PC-3 (cell line): ENCODE data around the gene INSL3.

Source experiments
- EZH2 ChIP-seq: fragments of 300-600 bp; sonication (generic); IDR thresholded peaks from one replicate; pipeline ENCODE4 v1.6.1; 2017; ENCODE audit warnings: antibody characterized with exemption, mild to moderate bottlenecking, low read length; ENCODE audit not compliant: unreplicated experiment
- EZH2phosphoT487 ChIP-seq: fragments of 300-600 bp; sonication (generic); IDR thresholded peaks from 2 replicates; pipeline ENCODE4 v1.6.1; 2018; ENCODE audit warnings: mild to moderate bottlenecking, antibody characterized with exemption, low read length, borderline replicate concordance
- TF ChIP-seq, protein P1 (sequence below): fragments of 300-600 bp; sonication (generic); conservative IDR thresholded peaks from 2 replicates; pipeline ENCODE4 v1.5.1; 2017; ENCODE audit warnings: antibody characterized with exemption, low read depth, mild to moderate bottlenecking, low read length

DNA sequence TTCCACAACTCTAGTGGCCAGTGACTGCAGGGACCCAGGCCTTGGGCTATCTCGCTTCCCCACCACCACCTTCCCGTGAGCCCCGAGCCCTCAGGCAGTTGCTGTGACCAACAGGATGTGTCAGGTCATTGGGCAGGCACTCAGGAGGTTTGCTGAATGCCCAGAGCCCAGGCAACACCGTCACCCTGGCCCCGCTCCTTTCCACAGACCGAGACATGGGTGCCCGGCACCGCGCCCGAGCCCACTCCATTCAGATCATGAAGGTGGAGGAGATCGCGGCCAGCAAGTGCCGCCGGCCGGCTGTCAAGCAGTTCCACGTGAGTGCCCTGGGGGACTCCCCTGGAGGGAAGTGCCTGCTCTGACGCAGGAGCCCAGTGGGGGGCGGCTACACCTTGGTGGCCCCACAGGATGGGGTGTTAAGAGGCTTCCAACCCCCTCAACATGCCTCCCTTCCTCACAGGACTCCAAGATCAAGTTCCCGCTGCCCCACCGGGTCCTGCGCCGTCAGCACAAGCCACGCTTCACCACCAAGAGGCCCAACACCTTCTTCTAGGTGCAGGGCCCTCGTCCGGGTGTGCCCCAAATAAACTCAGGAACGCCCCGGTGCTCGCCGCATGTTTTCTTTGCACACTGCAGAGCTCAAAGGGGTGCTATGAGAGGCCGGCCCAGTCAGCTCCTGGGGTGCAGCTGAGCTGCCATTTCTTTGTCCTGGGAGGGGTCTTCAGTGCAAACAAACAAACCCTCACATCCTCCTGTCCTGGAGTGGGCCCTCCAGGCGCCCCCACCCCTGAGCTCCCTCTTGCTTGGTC, 41.6 kb upstream of the INSL3 start:
- TF ChIP-seq, protein P1, sequence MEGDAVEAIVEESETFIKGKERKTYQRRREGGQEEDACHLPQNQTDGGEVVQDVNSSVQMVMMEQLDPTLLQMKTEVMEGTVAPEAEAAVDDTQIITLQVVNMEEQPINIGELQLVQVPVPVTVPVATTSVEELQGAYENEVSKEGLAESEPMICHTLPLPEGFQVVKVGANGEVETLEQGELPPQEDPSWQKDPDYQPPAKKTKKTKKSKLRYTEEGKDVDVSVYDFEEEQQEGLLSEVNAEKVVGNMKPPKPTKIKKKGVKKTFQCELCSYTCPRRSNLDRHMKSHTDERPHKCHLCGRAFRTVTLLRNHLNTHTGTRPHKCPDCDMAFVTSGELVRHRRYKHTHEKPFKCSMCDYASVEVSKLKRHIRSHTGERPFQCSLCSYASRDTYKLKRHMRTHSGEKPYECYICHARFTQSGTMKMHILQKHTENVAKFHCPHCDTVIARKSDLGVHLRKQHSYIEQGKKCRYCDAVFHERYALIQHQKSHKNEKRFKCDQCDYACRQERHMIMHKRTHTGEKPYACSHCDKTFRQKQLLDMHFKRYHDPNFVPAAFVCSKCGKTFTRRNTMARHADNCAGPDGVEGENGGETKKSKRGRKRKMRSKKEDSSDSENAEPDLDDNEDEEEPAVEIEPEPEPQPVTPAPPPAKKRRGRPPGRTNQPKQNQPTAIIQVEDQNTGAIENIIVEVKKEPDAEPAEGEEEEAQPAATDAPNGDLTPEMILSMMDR, result no peak
- no peak for TF ChIP-seq EZH2phosphoT487
- no peak for TF ChIP-seq EZH2
